ENCODE data around the gene CEP104. TPM values are rescaled to one million over a fixed set of nuclear protein-coding genes. Genes with fewer than 3 reads are reported as not detected.

Gene CEP104
- total and polyA plus RNA-seq, 9 of the 15 experiments (the other 6 are each of a cell fraction or from before 2014, with no cell fraction given) = 11.2 to 63.4 (median 42.6) TPM

- TF ChIP-seq ZBTB2 (IDR thresholded peaks at IDR 0.05) = peak; percentile 76
- TF ChIP-seq SRSF7 (optimal IDR thresholded peaks at IDR 0.05; ENCODE audit: low read depth, low read length) = no peak
- no peak for TF ChIP-seq NCOA2 (IDR thresholded peaks at IDR 0.05; ENCODE audit: partially characterized antibody in 2 of 2)
- TF ChIP-seq TEAD4 (IDR thresholded peaks at IDR 0.05; ENCODE audit: low read length) = no peak; the same call in 1 of the 2 replicates
- TF ChIP-seq TEAD4 (CRISPR knock-in tag; IDR thresholded peaks at IDR 0.05; ENCODE audit: borderline replicate concordance) = no peak; the same call in 1 of the 2 replicates
- no peak for TF ChIP-seq SOX6 (IDR thresholded peaks at IDR 0.05)
- no peak; the same call in 1 of the 2 replicates for TF ChIP-seq AFF4 (CRISPR knock-in tag; IDR thresholded peaks at IDR 0.05)
- TF ChIP-seq SAFB2 (IDR thresholded peaks at IDR 0.05; ENCODE audit: borderline replicate concordance, low read depth, low read length, severe bottlenecking) = no peak
- TF ChIP-seq THAP12 (CRISPR knock-in tag; IDR thresholded peaks at IDR 0.05) = 0 out of 2 replicates have a peak, but pooled peaks have one; percentile 65
- TF ChIP-seq PBX2 (CRISPR knock-in tag; IDR thresholded peaks at IDR 0.05; ENCODE audit: low read depth) = no peak
- TF ChIP-seq PBX2 (tag; conservative IDR thresholded peaks at IDR 0.05; ENCODE audit: low read depth) = no peak
- no peak for TF ChIP-seq ZNF165 (CRISPR knock-in tag; IDR thresholded peaks at IDR 0.05; ENCODE audit: borderline replicate concordance)
- peak; percentile 69 for TF ChIP-seq KLF1 (tag; IDR thresholded peaks at IDR 0.05)
- TF ChIP-seq MTA3 (IDR thresholded peaks at IDR 0.05; ENCODE audit: borderline replicate concordance) = peak; percentile 88
- peak; percentile 46; the same call in 1 of the 2 replicates for TF ChIP-seq HCFC1 (IDR thresholded peaks at IDR 0.05; ENCODE audit: low read depth, low read length)
- TF ChIP-seq CEBPB (tag; IDR thresholded peaks at IDR 0.05) = no peak
- 0 out of 2 replicates have a peak, but pooled peaks have one; percentile 3 for TF ChIP-seq ZNF217 (CRISPR knock-in tag; IDR thresholded peaks at IDR 0.05)
- no peak for TF ChIP-seq ZNF3 (CRISPR knock-in tag; IDR thresholded peaks at IDR 0.05)
These were observed 81.4 kb downstream of the CEP104 start (continued) for GRCh38 chr1:3775490-3776230.
